DMS53 (cell line): ENCODE results near the gene SLC26A9.
"Not testable (repeated sequence)": the region's sequence is repeated elsewhere in the genome, so short reads cannot be mapped to it uniquely, and the experiment has no call there.

Experiments used
- DNase-seq: peaks from one replicate; lab custom pipeline; 2025; lab: John Stamatoyannopoulos, UW

SLC26A9 gene

GRCh38 chr1:205924460-205924790 lies 18.8 kb downstream of the SLC26A9 start:
- DNase-seq, result no peak

- peak; percentile 27 for DNase-seq
Measured at GRCh38 chr1:205923651-205924459, 19.4 kb downstream of the SLC26A9 start.

GRCh38 chr1:205922806-205923205 lies 20.4 kb downstream of the SLC26A9 start:
- no peak for DNase-seq

- no peak for DNase-seq
Measured at GRCh38 chr1:205922314-205922713, 20.9 kb downstream of the SLC26A9 start.

- DNase-seq, result no peak
Measured at GRCh38 chr1:205921570-205921909, 21.7 kb downstream of the SLC26A9 start.

GRCh38 chr1:205920861-205921569 lies 22.2 kb downstream of the SLC26A9 start:
- peak; percentile 31 for DNase-seq

GRCh38 chr1:205920159-205920558 lies 23.1 kb downstream of the SLC26A9 start:
- peak; percentile 91 for DNase-seq

- DNase-seq, result peak; percentile 90
Measured at GRCh38 chr1:205918955-205919746, 24.1 kb downstream of the SLC26A9 start.

- DNase-seq, result no peak
Measured at GRCh38 chr1:205917466-205918238, 25.6 kb downstream of the SLC26A9 start.

GRCh38 chr1:205916541-205916940 lies 26.7 kb downstream of the SLC26A9 start:
- no peak for DNase-seq

- DNase-seq, result no peak
Measured at GRCh38 chr1:205915354-205915990, 27.8 kb downstream of the SLC26A9 start.

- no peak for DNase-seq
Measured at GRCh38 chr1:205914730-205915129, 28.5 kb downstream of the SLC26A9 start.

- DNase-seq, result no peak
Measured at GRCh38 chr1:205914155-205914507, 29.1 kb downstream of the SLC26A9 start.

GRCh38 chr1:205913451-205914154 lies 29.7 kb downstream of the SLC26A9 start:
- DNase-seq, result no peak

GRCh38 chr1:205907794-205908193 lies 35.5 kb downstream of the SLC26A9 start:
- DNase-seq, result peak; percentile 69

- not testable (repeated sequence) for DNase-seq
Measured at GRCh38 chr1:205905095-205905494, 38.2 kb downstream of the SLC26A9 start.

- DNase-seq, result no peak
Measured at GRCh38 chr1:205896351-205896750, 46.9 kb downstream of the SLC26A9 start.

GRCh38 chr1:205894119-205894518 lies 49.1 kb downstream of the SLC26A9 start:
- not testable (repeated sequence) for DNase-seq

GRCh38 chr1:205892175-205892574 lies 51.1 kb downstream of the SLC26A9 start:
- not testable (repeated sequence) for DNase-seq

- not testable (repeated sequence) for DNase-seq
Measured at GRCh38 chr1:205891481-205891880, 51.8 kb downstream of the SLC26A9 start.

- DNase-seq, result not testable (repeated sequence)
Measured at GRCh38 chr1:205890631-205891030, 52.6 kb downstream of the SLC26A9 start.
